ENCODE measurements around the gene SCAF1. TPM values are rescaled to one million over a fixed set of nuclear protein-coding genes. Genes with fewer than 3 reads are reported as not detected.

Gene SCAF1
- total and polyA plus RNA-seq, 10 of the 15 experiments (the other 5 are each of a cell fraction or from before 2014, with no cell fraction given), result 0.18 to 77.0 (median 5.3) TPM

DNA sequence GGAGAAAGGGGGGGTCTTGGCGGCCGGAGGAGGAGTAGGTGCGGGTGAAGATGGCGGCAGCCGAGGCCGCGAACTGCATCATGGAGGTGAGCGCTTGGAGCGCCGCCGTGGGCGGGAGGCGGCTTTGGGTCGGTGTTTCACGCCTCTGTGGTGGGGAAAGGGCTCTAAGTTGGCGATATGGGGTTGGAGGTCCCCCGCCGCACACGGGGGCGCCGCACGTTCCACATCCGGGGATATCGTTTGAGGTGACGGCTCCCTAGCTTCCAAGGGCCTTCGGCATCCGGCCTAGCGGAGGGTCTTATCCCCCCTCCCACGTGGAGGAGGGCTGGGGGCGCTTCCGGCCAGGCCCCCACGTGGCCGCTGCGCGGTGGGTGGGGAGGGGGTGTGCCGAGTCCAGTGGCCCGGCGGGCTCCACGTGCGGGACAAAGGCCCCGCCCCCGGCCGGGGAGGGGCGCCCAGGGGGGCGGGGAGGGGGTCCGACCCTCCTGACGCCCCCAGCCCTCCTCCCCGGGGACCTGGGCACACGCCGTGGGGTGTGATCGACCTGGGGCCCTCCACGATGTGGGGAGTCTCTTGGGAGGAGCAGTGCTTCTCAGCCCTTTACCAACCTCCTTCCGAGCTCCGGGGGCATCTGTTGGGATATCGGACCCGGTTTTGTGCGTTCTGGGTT, 35.4 kb downstream of the SCAF1 start, which contains the start of gene PRMT1 (continued):
- peak in 1 of 2 experiments; percentile 57; a peak in 2 of 4 replicates for TF ChIP-seq IKZF2 (IDR thresholded peaks at IDR 0.05)
- TF ChIP-seq CTCF (IDR thresholded peaks at IDR 0.05 in 2 of 3, conservative IDR thresholded peaks at IDR 0.05 in 1 of 3; ENCODE audit: control insufficient read depth in 2 of 3, extremely low read depth in 1 of 3, insufficient read depth in 1 of 3, low read depth in 3 of 3, low read length in 3 of 3), result 0 out of 6 replicates have a peak, but pooled peaks of 1 of the 3 experiments have one; percentile 10
- TF ChIP-seq NFYB (IDR thresholded peaks at IDR 0.05; ENCODE audit: insufficient read depth, low read depth, low read length), result no peak
- peak; percentile 88 for TF ChIP-seq GATAD2B (conservative IDR thresholded peaks at IDR 0.05; ENCODE audit: low read depth)
- TF ChIP-seq BACH1 (IDR thresholded peaks at IDR 0.05; ENCODE audit: borderline replicate concordance), result peak; percentile 75; the same call in 1 of the 2 replicates
- TF ChIP-seq KLF5 (IDR thresholded peaks at IDR 0.05; ENCODE audit: partially characterized antibody), result peak; percentile 18

- BruUV-seq (replicated peaks), result TSS peak; percentile 65
- Histone ChIP-seq H3K27me3 (replicated peaks in 1 of 2; ENCODE audit: control insufficient read depth in 2 of 2, insufficient read depth in 2 of 2, low read length in 1 of 2) (no peaks in the 10 kb centered on the region), H3K9ac (ENCODE audit: control insufficient read depth, insufficient read depth, low read length) (peak overlapping the region; percentile 98), H2AFZ (ENCODE audit: control insufficient read depth, low read depth, low read length) (no peak overlapping the region), H3K36me3 (ENCODE audit: control insufficient read depth in 2 of 2, insufficient read depth in 2 of 2, low read length in 1 of 2) (peaks cover 9% of the 10 kb centered on the region in 2 experiments), H3K4me3 (peak overlapping the region; percentile 100), H4K20me1 (ENCODE audit: control insufficient read depth, insufficient read depth) (peaks cover 16% of the 10 kb centered on the region), H3K9me3 (replicated peaks; ENCODE audit: control insufficient read depth, insufficient read depth, low read length) (no peaks in the 10 kb centered on the region), H3K4me1 (ENCODE audit: control insufficient read depth, insufficient read depth, low read length) (peaks cover 32% of the 10 kb centered on the region), H3K27ac (ENCODE audit: control insufficient read depth, insufficient read depth) (peak overlapping the region; percentile 98), H3K4me2 (ENCODE audit: control insufficient read depth, insufficient read depth) (peak overlapping the region; percentile 84), H3K79me2 (ENCODE audit: control insufficient read depth, insufficient read depth, low read length) (peaks cover 47% of the 10 kb centered on the region)
- 2% methylated on average over 21 of the region's 21 CpGs for WGBS (ENCODE audit: insufficient coverage, insufficient replicate concordance, low lambda C conversion rate, missing lambda C conversion rate)
- ATAC-seq (peak; percentile 23), DNase-seq (ENCODE audit: low read depth, low spot score) (no peak), FAIRE-seq (peak; percentile 77)
- intact Hi-C loops (cut with micrococcal nuclease; ENCODE audit: unreplicated experiment), result loop anchor here (2.0 to 5.0 kb wide), 3 partner anchors 85 to 189 kb away; partner anchors contain the start of genes PNKP and RPS11
- ChIA-PET POLR2A (interaction anchor here (0.6 to 11.2 kb wide), 8 partner anchors 12 to 236 kb away, joined by 3 to 200 read pairs (median 8); partner anchors contain the start of genes AP2A1, BCL2L12, IRF3 and NOSIP), SMC1A (ENCODE audit: uncharacterized antibody, unreplicated experiment) (interaction anchor here (0.9 to 2.7 kb wide), 9 partner anchors 13 to 207 kb away, joined by 3 to 11 read pairs (median 3); partner anchors contain the start of genes BCL2L12, FLT3LG, IRF3 and NOSIP), RAD21 (ENCODE audit: unreplicated experiment) (interaction anchor here (0.5 to 8.6 kb wide), 10 partner anchors 13 to 233 kb away, joined by 3 to 131 read pairs (median 4); partner anchors contain the start of genes AP2A1, BCL2L12, IRF3 and RRAS), CTCF (interaction anchor here (0.7 to 10.5 kb wide), 11 partner anchors 12 to 205 kb away, joined by 3 to 130 read pairs (median 9); partner anchors contain the start of genes BCL2L12, FLT3LG, IRF3 and NOSIP)
- in situ Hi-C loops (cut with MboI), result no loop called here
- TF ChIP-seq, protein P1, sequence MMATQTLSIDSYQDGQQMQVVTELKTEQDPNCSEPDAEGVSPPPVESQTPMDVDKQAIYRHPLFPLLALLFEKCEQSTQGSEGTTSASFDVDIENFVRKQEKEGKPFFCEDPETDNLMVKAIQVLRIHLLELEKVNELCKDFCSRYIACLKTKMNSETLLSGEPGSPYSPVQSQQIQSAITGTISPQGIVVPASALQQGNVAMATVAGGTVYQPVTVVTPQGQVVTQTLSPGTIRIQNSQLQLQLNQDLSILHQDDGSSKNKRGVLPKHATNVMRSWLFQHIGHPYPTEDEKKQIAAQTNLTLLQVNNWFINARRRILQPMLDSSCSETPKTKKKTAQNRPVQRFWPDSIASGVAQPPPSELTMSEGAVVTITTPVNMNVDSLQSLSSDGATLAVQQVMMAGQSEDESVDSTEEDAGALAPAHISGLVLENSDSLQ (IDR thresholded peaks at IDR 0.05), result no peak
- TF ChIP-seq NR2C2 (IDR thresholded peaks at IDR 0.05; ENCODE audit: borderline replicate concordance, control insufficient read depth, insufficient read length, low read depth) (no peak), CHD1 (IDR thresholded peaks at IDR 0.05; ENCODE audit: low read depth, low read length) (no peak), NFXL1 (IDR thresholded peaks at IDR 0.05; ENCODE audit: borderline replicate concordance) (no peak), BCLAF1 (IDR thresholded peaks at IDR 0.05) (no peak), KDM1A (IDR thresholded peaks at IDR 0.05; ENCODE audit: borderline replicate concordance) (no peak)
These were observed 36.1 kb downstream of the SCAF1 start for GRCh38 chr19:49677901-49678674.
